SK-N-MC (cell line): ENCODE results near the gene LRP8.

Experiments
- DNase-seq: peaks from one replicate; pipeline ENCODE4 v3.0.0-alpha.2; 2011; ENCODE audit warnings: low read depth, low spot score
- H3K27ac ChIP-seq: fragments of 200-600 bp; sonication (generic); 2 replicates; pipeline ENCODE4 v1.5.1; 2016; ENCODE audit warnings: mixed run types
- H3K36me3 ChIP-seq: fragments of 200-600 bp; sonication (generic); 2 replicates; pipeline ENCODE4 v1.6.1; 2017; ENCODE audit warnings: antibody characterized with exemption, low read length, mixed read lengths; ENCODE audit not compliant: insufficient read depth
- H3K4me3 ChIP-seq: fragments of 200-600 bp; sonication (generic); 2 replicates; pipeline ENCODE4 v1.5.1; 2016
- H3K9ac ChIP-seq: fragments of 200-600 bp; sonication (generic); 2 replicates; pipeline ENCODE4 v1.8.0; 2017; ENCODE audit warnings: mixed run types, mixed read lengths; ENCODE audit not compliant: insufficient read length
- H3K9me3 ChIP-seq: fragments of 200-600 bp; sonication (generic); 2 replicates; pipeline ENCODE4 v1.6.1; 2017; ENCODE audit warnings: low read depth, mild to moderate bottlenecking, antibody characterized with exemption, low read length, moderate library complexity, mixed read lengths
- EZH2 ChIP-seq: fragments of 200-600 bp; sonication (generic); IDR thresholded peaks from one replicate; pipeline ENCODE4 v1.6.1; 2017; ENCODE audit warnings: antibody characterized with exemption
- FOXP2 ChIP-seq: optimal IDR thresholded peaks from 2 replicates; pipeline ENCODE3; 2011; ENCODE audit warnings: mild to moderate bottlenecking, moderate library complexity; ENCODE audit not compliant: insufficient read depth; ENCODE audit errors: extremely low read length, control extremely low read depth
- POLR2AphosphoS5 ChIP-seq: IDR thresholded peaks from 2 replicates; pipeline ENCODE4 v1.6.1; 2012; ENCODE audit warnings: mild to moderate bottlenecking, low read depth, low read length, borderline replicate concordance

Gene LRP8

GRCh38 chr1:53276153-53276901 lies 51.5 kb downstream of the LRP8 start:
- H3K27ac ChIP-seq, result no peak overlapping the region
- no peak for DNase-seq
- H3K36me3 ChIP-seq, result peaks cover 11% of the 10 kb centered on the region; the same call in 1 of the 2 replicates
- TF ChIP-seq FOXP2, result no peak
- no peak for TF ChIP-seq EZH2
- no peak for TF ChIP-seq POLR2AphosphoS5
- H3K9ac ChIP-seq, result no peak overlapping the region
- H3K4me3 ChIP-seq, result no peak overlapping the region
- H3K9me3 ChIP-seq, result no peaks in the 10 kb centered on the region

- Histone ChIP-seq H3K36me3 (peaks cover 18% of the 10 kb centered on the region; the same call in 1 of the 2 replicates), H3K4me3 (no peak overlapping the region), H3K9ac (no peak overlapping the region), H3K27ac (no peak overlapping the region), H3K9me3 (no peaks in the 10 kb centered on the region)
- no peak for DNase-seq
- TF ChIP-seq POLR2AphosphoS5 (no peak), FOXP2 (no peak), EZH2 (no peak)
Observed at GRCh38 chr1:53275566-53275965, 52.3 kb downstream of the LRP8 start.

GRCh38 chr1:53274541-53275185 lies 53.2 kb downstream of the LRP8 start:
- no peak for TF ChIP-seq EZH2
- TF ChIP-seq POLR2AphosphoS5, result no peak
- peaks cover 18% of the 10 kb centered on the region; the same call in 1 of the 2 replicates for H3K36me3 ChIP-seq
- H3K4me3 ChIP-seq, result no peak overlapping the region
- no peak overlapping the region for H3K27ac ChIP-seq
- H3K9ac ChIP-seq, result no peak overlapping the region
- no peak for DNase-seq
- no peaks in the 10 kb centered on the region for H3K9me3 ChIP-seq

GRCh38 chr1:53274026-53274425 lies 53.8 kb downstream of the LRP8 start:
- H3K4me3 ChIP-seq, result no peak overlapping the region
- no peaks in the 10 kb centered on the region for H3K9me3 ChIP-seq
- H3K36me3 ChIP-seq, result peaks cover 18% of the 10 kb centered on the region; the same call in 1 of the 2 replicates
- DNase-seq, result no peak
- no peak overlapping the region for H3K27ac ChIP-seq
- no peak overlapping the region for H3K9ac ChIP-seq
- TF ChIP-seq EZH2, result no peak
- TF ChIP-seq FOXP2, result no peak
- no peak for TF ChIP-seq POLR2AphosphoS5

- peaks cover 18% of the 10 kb centered on the region; the same call in 1 of the 2 replicates for H3K36me3 ChIP-seq
- no peak overlapping the region for H3K4me3 ChIP-seq
- H3K9me3 ChIP-seq, result no peaks in the 10 kb centered on the region
- TF ChIP-seq EZH2 (no peak), FOXP2 (no peak), POLR2AphosphoS5 (no peak)
- H3K27ac ChIP-seq, result no peak overlapping the region
- H3K9ac ChIP-seq, result no peak overlapping the region
- DNase-seq, result no peak
Observed at GRCh38 chr1:53273526-53273925, 54.3 kb downstream of the LRP8 start.

GRCh38 chr1:53272349-53272748 lies 55.5 kb downstream of the LRP8 start:
- TF ChIP-seq POLR2AphosphoS5 (no peak), FOXP2 (no peak), EZH2 (no peak)
- Histone ChIP-seq H3K36me3 (peaks cover 11% of the 10 kb centered on the region; the same call in 1 of the 2 replicates), H3K9ac (no peak overlapping the region), H3K27ac (no peak overlapping the region), H3K4me3 (no peak overlapping the region), H3K9me3 (no peaks in the 10 kb centered on the region)
- DNase-seq, result no peak

- TF ChIP-seq FOXP2 (no peak), EZH2 (no peak), POLR2AphosphoS5 (no peak)
- Histone ChIP-seq H3K36me3 (peaks cover 11% of the 10 kb centered on the region; the same call in 1 of the 2 replicates), H3K4me3 (no peak overlapping the region), H3K9ac (no peak overlapping the region), H3K27ac (no peak overlapping the region), H3K9me3 (no peaks in the 10 kb centered on the region)
- no peak for DNase-seq
Observed at GRCh38 chr1:53271446-53272090, 56.3 kb downstream of the LRP8 start.

- H3K9ac ChIP-seq, result no peak overlapping the region
- H3K9me3 ChIP-seq, result no peaks in the 10 kb centered on the region
- TF ChIP-seq POLR2AphosphoS5, result no peak
- no peak for TF ChIP-seq EZH2
- TF ChIP-seq FOXP2, result no peak
- no peak overlapping the region for H3K4me3 ChIP-seq
- H3K27ac ChIP-seq, result no peak overlapping the region
- H3K36me3 ChIP-seq, result peaks cover 17% of the 10 kb centered on the region; the same call in 1 of the 2 replicates
- no peak for DNase-seq
Observed at GRCh38 chr1:53270873-53271272, 57.0 kb downstream of the LRP8 start.
